ENCODE results near the gene NAB1.

The NAB1 gene

GRCh38 chr2:190637903-190638618 lies 10.8 kb upstream of the NAB1 start:
- peak; percentile 10 for DNase-seq

GRCh38 chr2:190640117-190640516 lies 8.8 kb upstream of the NAB1 start:
- no peak for DNase-seq

GRCh38 chr2:190641469-190641868 lies 7.4 kb upstream of the NAB1 start:
- DNase-seq: no peak

GRCh38 chr2:190646780-190647522 lies 1.9 kb upstream of the NAB1 start:
- no peak for DNase-seq

- peak; percentile 17 for DNase-seq
Observed at GRCh38 chr2:190648289-190649034, 421 bp upstream of the NAB1 start.

GRCh38 chr2:190649798-190650390 lies 1.0 kb downstream of the NAB1 start:
- DNase-seq: no peak

- no peak for DNase-seq
Observed at GRCh38 chr2:190651413-190651812, 2.5 kb downstream of the NAB1 start.

GRCh38 chr2:190653231-190653630 lies 4.3 kb downstream of the NAB1 start:
- no peak for DNase-seq

GRCh38 chr2:190653931-190654330 lies 5.0 kb downstream of the NAB1 start:
- no peak for DNase-seq

GRCh38 chr2:190655113-190655512 lies 6.2 kb downstream of the NAB1 start:
- peak; percentile 31 for DNase-seq

- no peak for DNase-seq
Observed at GRCh38 chr2:190655570-190655969, 6.7 kb downstream of the NAB1 start.

- no peak for DNase-seq
Observed at GRCh38 chr2:190656301-190656700, 7.4 kb downstream of the NAB1 start.

- DNase-seq: no peak
Observed at GRCh38 chr2:190657474-190658255, 8.8 kb downstream of the NAB1 start.

- no peak for DNase-seq
Observed at GRCh38 chr2:190659553-190659952, 10.7 kb downstream of the NAB1 start.

GRCh38 chr2:190662754-190663153 lies 13.9 kb downstream of the NAB1 start:
- no peak for DNase-seq

- no peak for DNase-seq
Observed at GRCh38 chr2:190663348-190663747, 14.5 kb downstream of the NAB1 start.

- DNase-seq: no peak
Observed at GRCh38 chr2:190663839-190664238, 15.0 kb downstream of the NAB1 start.

- no peak for DNase-seq
Observed at GRCh38 chr2:190664240-190664639, 15.4 kb downstream of the NAB1 start.

- no peak for DNase-seq
Observed at GRCh38 chr2:190666895-190667294, 18.0 kb downstream of the NAB1 start.

GRCh38 chr2:190668892-190669291 lies 20.0 kb downstream of the NAB1 start:
- no peak for DNase-seq

- DNase-seq: no peak
Observed at GRCh38 chr2:190670182-190670946, 21.5 kb downstream of the NAB1 start.
